ENCODE data around the gene INPP5A. TPM values are rescaled to one million over a fixed set of nuclear protein-coding genes. Genes with fewer than 3 reads are reported as not detected.

INPP5A gene
- total RNA-seq, 1 experiment from 2014 or later = 12.3 TPM

DNA sequence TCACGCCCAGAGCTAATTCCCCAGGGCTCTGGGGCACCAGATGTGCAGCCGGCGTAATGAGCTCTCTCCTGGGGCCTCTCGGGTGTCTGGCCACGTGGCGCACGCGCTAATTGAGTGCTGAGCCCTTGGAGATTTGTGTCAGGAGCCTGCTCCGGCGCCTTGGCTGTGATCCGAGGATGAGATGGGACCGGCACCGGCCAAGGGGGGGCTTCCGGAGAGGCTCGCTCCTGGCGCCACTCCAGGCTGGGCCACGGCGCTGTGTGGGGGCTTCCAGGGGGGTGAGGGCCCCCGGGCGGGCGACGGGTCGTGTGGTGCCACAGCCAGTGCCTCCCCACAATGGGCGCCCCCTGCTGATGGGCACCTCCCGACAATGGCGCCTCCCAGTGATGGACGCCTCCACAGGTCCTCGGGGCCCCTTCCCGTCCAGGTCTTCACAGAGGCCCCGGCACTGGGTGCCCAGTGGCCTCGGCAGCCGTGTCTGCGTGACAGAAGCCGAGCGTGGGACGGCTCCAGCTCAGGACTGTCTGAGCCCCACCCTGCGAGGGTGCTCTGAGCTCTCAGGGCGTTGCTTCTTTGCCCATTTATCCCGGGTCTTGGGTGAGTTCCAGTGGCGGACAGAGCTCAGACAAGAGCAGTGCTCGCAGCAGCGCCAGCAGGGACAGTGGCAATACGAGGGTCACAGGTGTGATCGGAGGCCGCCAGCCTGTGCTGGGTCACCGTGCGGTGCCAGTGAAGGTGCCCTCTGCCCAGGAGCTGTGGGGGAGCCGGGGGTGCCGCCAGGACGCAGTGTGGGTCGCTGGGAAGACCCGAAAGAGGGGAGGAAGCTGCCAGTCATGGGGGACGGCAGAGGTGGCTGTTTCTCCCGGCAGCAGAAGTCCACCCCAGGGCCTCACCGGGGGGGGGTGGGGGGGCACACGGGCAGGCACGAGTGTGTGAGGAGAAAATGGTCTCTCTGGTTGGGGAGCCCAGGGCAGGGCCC is 256.6 kb downstream of the INPP5A start:
- TF ChIP-seq RAD21 (IDR thresholded peaks at IDR 0.05; ENCODE audit: low read depth) (no peak), EGR1 (IDR thresholded peaks at IDR 0.05; ENCODE audit: low read depth) (no peak), POLR2A (IDR thresholded peaks at IDR 0.05; ENCODE audit: borderline replicate concordance, extremely low read depth, insufficient read depth, insufficient read length) (no peak), CEBPB (IDR thresholded peaks at IDR 0.05; ENCODE audit: low read depth) (no peak), SRF (IDR thresholded peaks at IDR 0.05; ENCODE audit: low read depth) (no peak), ELF1 (IDR thresholded peaks at IDR 0.05; ENCODE audit: borderline replicate concordance, low read depth) (no peak), EZH2phosphoT487 (IDR thresholded peaks at IDR 0.05; ENCODE audit: borderline replicate concordance) (no peak)
- Histone ChIP-seq H3K9me3 (ENCODE audit: control insufficient read depth in 1 of 2, insufficient read depth in 1 of 2, low read depth in 1 of 2, low read length in 2 of 2) (no peaks in the 10 kb centered on the region), H3K9me2 (ENCODE audit: insufficient read depth) (no peaks in the 10 kb centered on the region), H3K27me3 (ENCODE audit: insufficient read depth, low read length) (no peaks in the 10 kb centered on the region), H3K9ac (ENCODE audit: low read length) (no peak overlapping the region), H3K79me2 (ENCODE audit: insufficient read depth, low read length) (no peaks in the 10 kb centered on the region), H3K4me3 (replicated peaks in 1 of 2; ENCODE audit: low read depth in 1 of 2, low read length in 2 of 2) (no peak overlapping the region), H2AFZ (ENCODE audit: low read depth, low read length, poor library complexity, severe bottlenecking) (no peak overlapping the region), H3K4me2 (ENCODE audit: low read length) (no peak overlapping the region), H3K36me3 (ENCODE audit: control insufficient read depth in 1 of 2, insufficient read depth in 2 of 2, low read length in 2 of 2) (no peaks in the 10 kb centered on the region), H4K20me1 (ENCODE audit: insufficient read depth) (no peaks in the 10 kb centered on the region), H3K4me1 (ENCODE audit: control insufficient read depth in 1 of 2, insufficient read depth in 2 of 2, low read length in 2 of 2) (no peaks in the 10 kb centered on the region), H3K27ac (ENCODE audit: low read depth, low read length) (no peak overlapping the region)
- BruUV-seq (replicated peaks) = no TSS peak
- DNase-seq (ENCODE audit: low read depth, low spot score) = no peak
- ChIA-PET CTCF (no interaction called here), POLR2A (no interaction called here), RAD21 (ENCODE audit: low non-redundant PET in 1 of 2, low total read pairs in 2 of 2, uncharacterized antibody in 2 of 2, unreplicated experiment in 2 of 2) (no interaction called here)
- intact Hi-C loops (cut with micrococcal nuclease) = no loop called here
- no peak for ATAC-seq

DNA sequence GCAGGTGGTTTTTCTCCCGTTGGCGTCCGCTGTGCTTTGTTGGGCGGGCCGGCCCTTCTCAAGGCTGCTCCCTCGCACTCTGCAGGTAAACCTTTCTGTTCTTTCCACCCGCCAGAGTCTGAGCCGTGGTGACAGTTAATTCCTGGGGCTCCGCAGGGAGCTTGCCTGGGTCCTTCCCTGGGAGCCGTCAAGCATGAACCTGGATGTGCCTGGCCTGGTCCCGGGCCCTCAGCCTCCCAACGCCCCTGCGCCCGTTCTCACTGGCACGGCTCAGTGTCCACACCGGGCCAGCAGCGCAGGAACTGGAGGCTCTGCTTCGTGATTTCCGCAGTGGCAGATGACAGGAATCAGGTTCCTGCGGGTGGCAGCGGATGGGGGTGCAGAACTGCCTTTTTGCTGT is 259.3 kb downstream of the INPP5A start:
- no peak overlapping the region for H3K4me3 ChIP-seq (replicated peaks in 1 of 2; ENCODE audit: low read depth in 1 of 2, low read length in 2 of 2)
- ChIA-PET POLR2A (no interaction called here), CTCF (no interaction called here), RAD21 (ENCODE audit: low non-redundant PET in 1 of 2, low total read pairs in 2 of 2, uncharacterized antibody in 2 of 2, unreplicated experiment in 2 of 2) (no interaction called here)
- H3K9me2 ChIP-seq (ENCODE audit: insufficient read depth) = no peaks in the 10 kb centered on the region
- no peak overlapping the region for H3K4me2 ChIP-seq (ENCODE audit: low read length)
- no peaks in the 10 kb centered on the region for H3K27me3 ChIP-seq (ENCODE audit: insufficient read depth, low read length)
- DNase-seq (ENCODE audit: low read depth, low spot score) = no peak
- no peaks in the 10 kb centered on the region for H3K9me3 ChIP-seq (ENCODE audit: control insufficient read depth in 1 of 2, insufficient read depth in 1 of 2, low read depth in 1 of 2, low read length in 2 of 2)
- no peak for TF ChIP-seq ZFX (IDR thresholded peaks at IDR 0.05)
- TF ChIP-seq SP1 (IDR thresholded peaks at IDR 0.05; ENCODE audit: low read depth) = no peak
- TF ChIP-seq YY1 (IDR thresholded peaks at IDR 0.05; ENCODE audit: extremely low read depth, insufficient replicate concordance, low read depth, low read length) = no peak
- TF ChIP-seq SIN3A (IDR thresholded peaks at IDR 0.05; ENCODE audit: low read depth) = no peak
- no peak for TF ChIP-seq MAX (IDR thresholded peaks at IDR 0.05)
- TF ChIP-seq EGR1 (IDR thresholded peaks at IDR 0.05; ENCODE audit: low read depth) = no peak
- TF ChIP-seq ZBTB33 (IDR thresholded peaks at IDR 0.05; ENCODE audit: extremely low read depth, insufficient replicate concordance, low read length) = no peak
- no peak for TF ChIP-seq REST (IDR thresholded peaks at IDR 0.05; ENCODE audit: low read depth)
- H3K9ac ChIP-seq (ENCODE audit: low read length) = no peak overlapping the region
- H3K4me1 ChIP-seq (ENCODE audit: control insufficient read depth in 1 of 2, insufficient read depth in 2 of 2, low read length in 2 of 2) = no peaks in the 10 kb centered on the region
- H3K79me2 ChIP-seq (ENCODE audit: insufficient read depth, low read length) = no peaks in the 10 kb centered on the region
- no peak for ATAC-seq
- H4K20me1 ChIP-seq (ENCODE audit: insufficient read depth) = no peaks in the 10 kb centered on the region
- no peak overlapping the region for H3K27ac ChIP-seq (ENCODE audit: low read depth, low read length)
- BruUV-seq (replicated peaks) = no TSS peak
- H3K36me3 ChIP-seq (ENCODE audit: control insufficient read depth in 1 of 2, insufficient read depth in 2 of 2, low read length in 2 of 2) = no peaks in the 10 kb centered on the region
- intact Hi-C loops (cut with micrococcal nuclease) = no loop called here
- H2AFZ ChIP-seq (ENCODE audit: low read depth, low read length, poor library complexity, severe bottlenecking) = no peak overlapping the region
